Measurements from ENCODE around the gene BCL11A.

DNA sequence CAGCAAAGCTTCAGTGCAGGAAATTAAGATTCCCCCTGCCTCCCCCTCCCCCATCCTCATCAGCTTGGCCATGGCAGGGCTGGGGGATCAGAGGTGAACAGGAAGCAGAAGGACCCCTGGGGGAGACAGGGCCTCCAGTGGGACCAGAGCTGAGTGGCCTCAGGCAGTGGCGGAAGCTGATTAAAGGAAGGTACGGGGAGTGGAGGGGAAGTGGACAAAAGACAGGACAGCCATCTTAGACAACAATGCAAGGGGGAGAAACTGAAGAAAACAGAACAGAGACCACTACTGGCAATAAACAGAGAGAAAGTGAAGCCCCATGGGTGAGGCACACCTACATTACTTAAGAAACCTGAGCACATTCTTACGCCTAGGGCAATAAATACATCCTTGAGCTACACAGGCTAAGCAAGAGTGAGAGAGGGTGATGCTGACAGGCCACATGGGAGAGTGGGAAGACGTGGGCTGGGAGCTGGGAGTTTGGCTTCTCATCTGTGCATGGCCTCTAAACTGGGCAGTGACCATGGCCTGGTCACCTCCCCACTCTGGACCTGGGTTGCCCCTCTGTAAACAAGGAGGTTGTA lies 59.6 kb downstream of the BCL11A start:
- no peak for TF ChIP-seq RXRA (IDR thresholded peaks at IDR 0.05)
- no peak for TF ChIP-seq TAF1 (conservative IDR thresholded peaks at IDR 0.05)
- TF ChIP-seq NR2F2 (IDR thresholded peaks at IDR 0.05), result no peak
- TF ChIP-seq, protein P1, sequence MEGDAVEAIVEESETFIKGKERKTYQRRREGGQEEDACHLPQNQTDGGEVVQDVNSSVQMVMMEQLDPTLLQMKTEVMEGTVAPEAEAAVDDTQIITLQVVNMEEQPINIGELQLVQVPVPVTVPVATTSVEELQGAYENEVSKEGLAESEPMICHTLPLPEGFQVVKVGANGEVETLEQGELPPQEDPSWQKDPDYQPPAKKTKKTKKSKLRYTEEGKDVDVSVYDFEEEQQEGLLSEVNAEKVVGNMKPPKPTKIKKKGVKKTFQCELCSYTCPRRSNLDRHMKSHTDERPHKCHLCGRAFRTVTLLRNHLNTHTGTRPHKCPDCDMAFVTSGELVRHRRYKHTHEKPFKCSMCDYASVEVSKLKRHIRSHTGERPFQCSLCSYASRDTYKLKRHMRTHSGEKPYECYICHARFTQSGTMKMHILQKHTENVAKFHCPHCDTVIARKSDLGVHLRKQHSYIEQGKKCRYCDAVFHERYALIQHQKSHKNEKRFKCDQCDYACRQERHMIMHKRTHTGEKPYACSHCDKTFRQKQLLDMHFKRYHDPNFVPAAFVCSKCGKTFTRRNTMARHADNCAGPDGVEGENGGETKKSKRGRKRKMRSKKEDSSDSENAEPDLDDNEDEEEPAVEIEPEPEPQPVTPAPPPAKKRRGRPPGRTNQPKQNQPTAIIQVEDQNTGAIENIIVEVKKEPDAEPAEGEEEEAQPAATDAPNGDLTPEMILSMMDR (IDR thresholded peaks at IDR 0.05; ENCODE audit: low read depth, low read length, missing input control), result no peak
- no peak for TF ChIP-seq RAD21 (IDR thresholded peaks at IDR 0.05)

Measured in liver (tissue), 3 donors.